ENCODE measurements around the gene CNTROB.
"Not testable (repeated sequence)": the region's sequence is repeated elsewhere in the genome, so short reads cannot be mapped to it uniquely, and the experiment has no call there.

Gene CNTROB

GRCh38 chr17:7943291-7943690 lies 11.3 kb downstream of the CNTROB start:
- DNase-seq (ENCODE audit: low read depth), result no peak

- DNase-seq (ENCODE audit: low read depth), result no peak
These were observed 12.3 kb downstream of the CNTROB start for GRCh38 chr17:7944326-7944725.

GRCh38 chr17:7945651-7946050 lies 13.6 kb downstream of the CNTROB start:
- DNase-seq (ENCODE audit: low read depth), result no peak

GRCh38 chr17:7946441-7946840 lies 14.4 kb downstream of the CNTROB start:
- no peak for DNase-seq (ENCODE audit: low read depth)

DNA sequence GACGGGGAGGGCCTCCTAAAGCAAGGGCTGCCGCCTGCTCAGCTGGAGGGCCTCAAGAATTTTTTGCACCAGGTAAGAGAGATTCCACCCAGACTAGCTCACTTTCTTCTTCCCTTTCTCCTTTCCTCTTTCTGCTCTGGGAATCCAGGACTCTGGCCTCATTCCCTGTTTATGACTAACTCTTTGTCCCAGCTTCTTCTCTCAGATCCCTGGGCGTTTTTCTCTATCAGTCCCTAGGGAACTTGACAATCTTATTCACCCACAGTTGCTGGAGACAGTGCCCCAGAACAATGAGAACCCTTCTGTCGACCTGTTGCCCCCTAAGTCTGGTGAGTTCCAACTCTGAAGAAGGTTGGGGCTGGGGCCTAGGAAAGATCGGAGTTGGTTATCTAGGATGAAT lies 15.6 kb downstream of the CNTROB start:
- no peak for DNase-seq (ENCODE audit: low read depth)

DNA sequence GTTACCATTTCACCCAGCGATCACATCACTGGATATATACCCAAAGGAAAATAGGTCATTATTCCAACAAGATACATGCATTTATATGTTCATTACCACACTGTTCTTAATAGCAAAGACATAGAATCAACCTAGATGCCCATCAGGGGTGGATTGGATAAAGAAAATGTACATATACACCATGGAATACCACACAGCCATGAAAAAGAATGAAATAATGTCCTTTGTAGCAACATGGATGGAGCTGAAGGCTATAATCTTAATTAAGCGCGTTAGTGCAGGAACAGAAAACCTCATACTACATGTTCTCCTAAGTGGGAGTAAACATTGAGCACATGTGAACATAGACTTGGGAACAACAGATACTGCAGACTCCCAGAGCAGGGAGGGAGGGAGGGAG lies 18.6 kb downstream of the CNTROB start:
- DNase-seq (ENCODE audit: low read depth), result no peak

DNA sequence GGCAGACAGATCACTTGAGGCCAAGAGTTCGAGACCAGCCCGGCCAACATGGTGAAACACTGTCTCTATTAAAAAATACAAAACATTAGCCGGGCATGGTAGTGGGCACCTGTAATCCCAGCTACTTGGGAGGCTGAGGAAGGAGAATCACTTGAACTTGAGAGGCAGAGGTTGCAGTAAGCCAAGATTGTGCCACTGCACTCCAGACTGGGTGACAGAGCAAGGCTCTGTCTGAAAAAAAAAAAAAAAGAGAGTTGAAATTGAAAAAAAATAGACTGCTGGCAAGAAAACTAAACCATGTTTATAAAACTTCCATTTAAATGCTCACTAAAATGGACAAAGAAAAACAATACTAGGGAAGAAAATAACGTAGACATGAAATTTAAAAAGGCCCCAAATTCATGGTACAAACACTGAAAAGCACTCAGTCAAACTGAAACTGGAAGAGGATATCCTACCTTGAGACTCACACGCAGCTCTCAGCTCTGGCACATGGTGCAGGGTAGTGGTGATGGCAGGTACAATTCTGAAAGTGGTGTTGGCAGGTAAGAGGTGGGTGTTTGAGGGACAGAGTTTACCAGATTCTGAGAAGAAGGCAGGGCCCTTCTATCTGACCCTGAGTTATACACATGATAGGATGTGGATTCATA lies 19.3 kb downstream of the CNTROB start:
- peak; percentile 28 for DNase-seq (ENCODE audit: low read depth)

DNA sequence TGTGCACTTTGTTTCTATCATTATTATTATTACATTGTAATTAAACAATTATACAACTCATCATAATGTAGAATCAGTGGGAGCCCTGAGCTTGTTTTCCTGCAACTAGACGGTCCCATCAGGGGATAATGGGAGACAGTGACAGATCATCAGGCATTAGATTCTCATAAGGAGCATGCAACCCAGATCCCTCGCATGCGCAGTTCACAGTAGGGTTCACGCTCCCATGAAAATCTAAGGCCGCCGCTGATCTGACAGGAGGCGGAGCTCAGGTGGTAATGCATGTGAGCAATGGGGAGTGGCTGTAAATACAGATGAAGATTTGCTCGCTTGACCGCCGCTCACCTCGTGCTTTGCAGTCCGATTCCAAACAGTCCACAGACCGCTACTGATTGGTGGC lies 21.3 kb downstream of the CNTROB start:
- not testable (repeated sequence) for DNase-seq (ENCODE audit: low read depth)

- no peak for DNase-seq (ENCODE audit: low read depth)
These were observed 23.6 kb downstream of the CNTROB start for GRCh38 chr17:7955414-7956227.

- no peak for DNase-seq (ENCODE audit: low read depth)
These were observed 24.4 kb downstream of the CNTROB start for GRCh38 chr17:7956228-7956965.

GRCh38 chr17:7959503-7960253 lies 27.7 kb downstream of the CNTROB start:
- no peak for DNase-seq (ENCODE audit: low read depth)

GRCh38 chr17:7961421-7961820 lies 29.4 kb downstream of the CNTROB start:
- no peak for DNase-seq (ENCODE audit: low read depth)

DNA sequence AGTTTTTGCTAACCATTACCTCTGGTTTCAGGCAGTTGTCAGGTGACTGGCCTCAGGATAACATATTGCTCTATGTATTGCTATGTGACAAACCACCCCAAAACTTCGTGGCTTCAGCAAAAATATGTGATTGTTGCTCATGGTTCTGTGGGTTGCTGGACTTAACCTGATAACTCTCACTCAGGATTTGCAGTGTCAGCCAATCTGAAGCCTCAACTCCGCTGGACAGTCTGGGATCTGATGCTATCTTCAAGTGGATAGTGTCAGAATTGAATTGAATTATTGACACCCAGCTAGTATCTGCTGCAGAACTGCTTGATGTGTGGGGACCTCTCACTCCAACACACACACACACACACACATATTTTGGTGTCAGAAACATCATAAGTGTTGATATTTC lies 35.7 kb downstream of the CNTROB start:
- DNase-seq (ENCODE audit: low read depth), result no peak

DNA sequence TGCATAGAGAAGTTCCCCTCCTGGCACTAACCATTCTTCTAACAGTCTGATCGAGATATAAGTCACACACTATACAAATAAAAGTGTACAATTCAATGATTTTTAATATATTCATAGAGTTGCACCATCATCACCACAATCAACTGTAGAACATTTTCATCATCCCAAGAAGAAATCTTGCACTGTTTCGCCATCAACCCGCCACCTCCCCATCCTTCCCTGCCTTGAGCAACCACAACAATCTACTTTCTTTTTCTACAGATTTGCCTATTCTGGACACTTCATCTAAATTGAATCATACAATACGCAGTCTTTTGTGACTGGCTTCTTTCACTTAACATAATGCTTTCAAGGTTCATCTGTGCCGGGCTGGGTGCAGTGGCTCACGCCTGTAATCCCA lies 37.4 kb downstream of the CNTROB start:
- DNase-seq (ENCODE audit: low read depth), result no peak

- DNase-seq (ENCODE audit: low read depth), result no peak
These were observed 39.6 kb downstream of the CNTROB start for GRCh38 chr17:7971651-7972050.

- DNase-seq (ENCODE audit: low read depth), result no peak
These were observed 40.3 kb downstream of the CNTROB start for GRCh38 chr17:7972131-7972785.

GRCh38 chr17:7974638-7975131 lies 42.7 kb downstream of the CNTROB start:
- DNase-seq (ENCODE audit: low read depth), result no peak

GRCh38 chr17:7977039-7977438 lies 45.0 kb downstream of the CNTROB start:
- no peak for DNase-seq (ENCODE audit: low read depth)

GRCh38 chr17:7977805-7978204 lies 45.8 kb downstream of the CNTROB start:
- DNase-seq (ENCODE audit: low read depth), result no peak

DNA sequence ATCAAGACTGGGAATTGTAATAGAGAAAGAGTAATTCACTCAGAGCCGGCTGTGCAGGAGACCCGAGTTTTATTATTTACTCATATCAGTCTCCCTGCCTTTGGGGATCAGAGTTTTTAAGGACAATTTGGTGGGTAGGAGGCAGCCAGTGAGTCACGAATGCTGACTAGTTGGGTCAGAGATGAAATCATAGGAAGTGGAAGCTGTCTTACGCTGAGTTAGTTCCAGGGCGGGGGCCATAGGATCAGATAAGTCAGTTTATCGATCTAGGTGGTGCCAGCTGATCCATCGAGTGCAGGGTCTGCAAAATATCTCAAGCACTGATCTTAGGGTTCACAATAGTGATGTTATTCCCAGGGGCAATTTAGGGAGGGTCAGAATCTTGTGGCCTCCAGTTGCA lies 50.2 kb downstream of the CNTROB start:
- no peak for DNase-seq (ENCODE audit: low read depth)

DNA sequence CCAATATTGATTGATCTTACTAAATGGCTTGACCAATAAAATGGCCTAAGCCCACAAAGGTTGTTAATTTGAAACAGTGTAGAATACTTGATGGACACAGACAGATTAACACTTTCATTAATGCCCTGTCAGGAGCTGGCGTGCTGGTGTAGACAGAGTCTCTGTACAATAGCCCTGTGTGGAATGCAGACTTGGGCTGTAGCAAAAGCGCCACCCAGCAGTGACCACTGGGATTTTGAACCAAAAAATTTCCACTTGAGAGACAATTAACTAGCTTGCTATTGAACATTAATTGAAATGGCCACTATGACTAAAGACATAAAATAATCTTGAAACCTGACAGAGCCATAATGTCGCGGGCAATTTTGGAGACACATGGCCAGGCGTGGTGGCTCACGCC lies 50.7 kb downstream of the CNTROB start:
- DNase-seq (ENCODE audit: low read depth), result no peak

DNA sequence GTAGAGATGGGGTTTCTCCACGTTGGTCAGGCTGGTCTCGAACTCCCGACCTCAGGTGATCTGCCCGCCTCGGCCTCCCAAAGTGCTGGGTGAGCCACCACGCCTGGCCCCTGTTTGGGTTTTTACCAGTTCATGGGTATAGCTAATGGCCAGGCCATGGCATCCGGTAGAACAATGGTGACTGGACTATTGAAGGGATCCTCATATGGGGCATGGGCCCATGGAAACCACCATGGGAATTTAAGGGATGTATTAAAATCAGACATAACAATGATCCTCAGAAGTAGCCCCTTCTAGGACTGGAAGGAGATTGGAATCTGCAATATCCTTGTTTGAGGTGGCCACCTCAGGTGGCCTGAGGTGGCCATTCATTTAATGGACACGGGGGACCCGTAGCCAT lies 52.9 kb downstream of the CNTROB start:
- DNase-seq (ENCODE audit: low read depth), result no peak

Measured in activated T-cell treated with anti-CD3 and anti-CD28 coated beads for 48 hours (primary cell).